T-helper 1 cell treated with Interleukin-12 subunit alpha and Interleukin-12 subunit beta and Interleukin-4 antibody, amounts not matched to agents 30 μg/mL and 1 μg/mL, for 36 hours (primary cell): ENCODE measurements around the gene RHOBTB3.
"Not testable (repeated sequence)": the region's sequence is repeated elsewhere in the genome, so short reads cannot be mapped to it uniquely, and the experiment has no call there.

Experiments used
- H3K27ac Mint-ChIP-seq: one replicate; pipeline ENCODE4 v1.8.0; 2021; ENCODE audit warnings: mild to moderate bottlenecking, mixed read lengths
- H3K27me3 Mint-ChIP-seq: one replicate; pipeline ENCODE4 v1.8.0; 2021; ENCODE audit warnings: low read depth, mixed read lengths
- H3K36me3 Mint-ChIP-seq: one replicate; pipeline ENCODE4 v1.8.0; 2021; ENCODE audit warnings: low read depth, mixed read lengths
- H3K4me1 Mint-ChIP-seq: one replicate; pipeline ENCODE4 v1.8.0; 2021; ENCODE audit warnings: low read depth, mixed read lengths
- H3K4me3 Mint-ChIP-seq: one replicate; pipeline ENCODE4 v1.8.0; 2021; ENCODE audit warnings: mild to moderate bottlenecking, moderate library complexity, mixed read lengths
- H3K9me3 Mint-ChIP-seq: one replicate; pipeline ENCODE4 v1.8.0; 2021; ENCODE audit warnings: mixed read lengths

The RHOBTB3 gene, protein sequence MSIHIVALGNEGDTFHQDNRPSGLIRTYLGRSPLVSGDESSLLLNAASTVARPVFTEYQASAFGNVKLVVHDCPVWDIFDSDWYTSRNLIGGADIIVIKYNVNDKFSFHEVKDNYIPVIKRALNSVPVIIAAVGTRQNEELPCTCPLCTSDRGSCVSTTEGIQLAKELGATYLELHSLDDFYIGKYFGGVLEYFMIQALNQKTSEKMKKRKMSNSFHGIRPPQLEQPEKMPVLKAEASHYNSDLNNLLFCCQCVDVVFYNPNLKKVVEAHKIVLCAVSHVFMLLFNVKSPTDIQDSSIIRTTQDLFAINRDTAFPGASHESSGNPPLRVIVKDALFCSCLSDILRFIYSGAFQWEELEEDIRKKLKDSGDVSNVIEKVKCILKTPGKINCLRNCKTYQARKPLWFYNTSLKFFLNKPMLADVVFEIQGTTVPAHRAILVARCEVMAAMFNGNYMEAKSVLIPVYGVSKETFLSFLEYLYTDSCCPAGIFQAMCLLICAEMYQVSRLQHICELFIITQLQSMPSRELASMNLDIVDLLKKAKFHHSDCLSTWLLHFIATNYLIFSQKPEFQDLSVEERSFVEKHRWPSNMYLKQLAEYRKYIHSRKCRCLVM

GRCh38 chr5:95730730-95731570 is at the start of gene RHOBTB3:
Gene RHOBTB3, plus strand, starts transcription at chr5:95731336. Its CDS starts 347 bp downstream, at chr5:95731683.
- Mint-ChIP-seq H3K27me3 (peaks cover 82% of the 10 kb centered on the region), H3K4me1 (peaks cover 25% of the 10 kb centered on the region), H3K27ac (no peak within 1 kb of the TSS), H3K4me3 (peak within 1 kb of the TSS; percentile 71), H3K36me3 (no peaks in the 10 kb centered on the region), H3K9me3 (no peaks in the 10 kb centered on the region)

- H3K27me3 Mint-ChIP-seq, result peaks cover 36% of the 10 kb centered on the region
These were observed 48.2 kb upstream of the RHOBTB3 start, which contains the start of gene SPATA9 for GRCh38 chr5:95682891-95683290. Gene SPATA9, minus strand, starts transcription at chr5:95682991. Its CDS starts 137 bp downstream, at chr5:95682854.

GRCh38 chr5:95684361-95684760 is 46.8 kb upstream of the RHOBTB3 start:
- Mint-ChIP-seq H3K27ac (no peak overlapping the region), H3K4me1 (no peaks in the 10 kb centered on the region), H3K9me3 (no peaks in the 10 kb centered on the region), H3K4me3 (no peak overlapping the region), H3K27me3 (peaks cover 43% of the 10 kb centered on the region), H3K36me3 (no peaks in the 10 kb centered on the region)

More at GRCh38 chr5:95682891-95683290, 48.2 kb upstream of the RHOBTB3 start, which contains the start of gene SPATA9:
- no peaks in the 10 kb centered on the region for H3K36me3 Mint-ChIP-seq
- H3K9me3 Mint-ChIP-seq, result no peaks in the 10 kb centered on the region
- no peaks in the 10 kb centered on the region for H3K4me1 Mint-ChIP-seq
- H3K27ac Mint-ChIP-seq, result no peak within 1 kb of the TSS
- H3K4me3 Mint-ChIP-seq, result no peak within 1 kb of the TSS

GRCh38 chr5:95686651-95687050 is 44.5 kb upstream of the RHOBTB3 start:
- Mint-ChIP-seq H3K27me3 (peaks cover 48% of the 10 kb centered on the region), H3K9me3 (peaks cover 8% of the 10 kb centered on the region), H3K4me3 (no peak overlapping the region), H3K4me1 (no peaks in the 10 kb centered on the region), H3K27ac (no peak overlapping the region), H3K36me3 (no peaks in the 10 kb centered on the region)

GRCh38 chr5:95689680-95690079 is 41.5 kb upstream of the RHOBTB3 start:
- no peak overlapping the region for H3K27ac Mint-ChIP-seq
- no peaks in the 10 kb centered on the region for H3K4me1 Mint-ChIP-seq
- H3K36me3 Mint-ChIP-seq, result no peaks in the 10 kb centered on the region
- H3K9me3 Mint-ChIP-seq, result peaks cover 8% of the 10 kb centered on the region
- no peak overlapping the region for H3K4me3 Mint-ChIP-seq
- peaks cover 37% of the 10 kb centered on the region for H3K27me3 Mint-ChIP-seq

GRCh38 chr5:95690333-95690732 is 40.8 kb upstream of the RHOBTB3 start:
- no peak overlapping the region for H3K27ac Mint-ChIP-seq
- H3K36me3 Mint-ChIP-seq, result no peaks in the 10 kb centered on the region
- H3K9me3 Mint-ChIP-seq, result peaks cover 8% of the 10 kb centered on the region
- H3K4me1 Mint-ChIP-seq, result no peaks in the 10 kb centered on the region
- H3K27me3 Mint-ChIP-seq, result peaks cover 34% of the 10 kb centered on the region
- no peak overlapping the region for H3K4me3 Mint-ChIP-seq

GRCh38 chr5:95697781-95698681 is 33.1 kb upstream of the RHOBTB3 start:
- H3K4me3 Mint-ChIP-seq, result no peak overlapping the region

GRCh38 chr5:95699337-95699736 is 31.8 kb upstream of the RHOBTB3 start:
- Mint-ChIP-seq H3K27me3 (peaks cover 41% of the 10 kb centered on the region), H3K4me3 (no peak overlapping the region), H3K27ac (no peak overlapping the region), H3K4me1 (no peaks in the 10 kb centered on the region), H3K9me3 (no peaks in the 10 kb centered on the region), H3K36me3 (no peaks in the 10 kb centered on the region)

More at GRCh38 chr5:95697781-95698681, 33.1 kb upstream of the RHOBTB3 start:
- Mint-ChIP-seq H3K9me3 (no peaks in the 10 kb centered on the region), H3K27me3 (peaks cover 37% of the 10 kb centered on the region), H3K27ac (no peak overlapping the region), H3K36me3 (no peaks in the 10 kb centered on the region), H3K4me1 (no peaks in the 10 kb centered on the region)

GRCh38 chr5:95701074-95701473 is 30.1 kb upstream of the RHOBTB3 start:
- no peaks in the 10 kb centered on the region for H3K36me3 Mint-ChIP-seq
- H3K9me3 Mint-ChIP-seq, result no peaks in the 10 kb centered on the region
- no peak overlapping the region for H3K4me3 Mint-ChIP-seq
- no peak overlapping the region for H3K27ac Mint-ChIP-seq
- no peaks in the 10 kb centered on the region for H3K4me1 Mint-ChIP-seq
- H3K27me3 Mint-ChIP-seq, result peaks cover 37% of the 10 kb centered on the region

DNA sequence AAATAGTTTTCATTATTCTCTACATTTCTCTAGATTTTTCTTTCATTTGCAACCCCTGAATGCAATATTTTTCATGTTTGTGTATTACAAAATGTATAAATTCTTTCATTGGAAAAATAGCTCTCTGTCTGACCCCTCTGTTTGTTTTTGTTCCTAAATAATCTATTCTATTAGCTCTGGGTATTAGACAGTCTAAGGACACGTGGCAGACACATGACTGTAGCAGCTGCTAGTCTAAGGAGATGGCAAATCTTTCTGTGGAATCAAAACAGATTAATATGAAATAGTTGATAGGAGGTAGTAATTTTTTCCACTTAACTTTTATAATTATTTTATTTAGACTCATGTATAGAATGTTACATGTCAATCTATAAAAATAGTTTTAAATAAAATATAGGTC is 27.0 kb upstream of the RHOBTB3 start:
- no peak overlapping the region for H3K27ac Mint-ChIP-seq
- H3K4me3 Mint-ChIP-seq, result no peak overlapping the region
- H3K9me3 Mint-ChIP-seq, result no peaks in the 10 kb centered on the region
- H3K27me3 Mint-ChIP-seq, result peaks cover 46% of the 10 kb centered on the region
- H3K4me1 Mint-ChIP-seq, result no peaks in the 10 kb centered on the region
- H3K36me3 Mint-ChIP-seq, result no peaks in the 10 kb centered on the region

GRCh38 chr5:95706196-95706595 is 24.9 kb upstream of the RHOBTB3 start:
- H3K36me3 Mint-ChIP-seq, H3K4me3 Mint-ChIP-seq, H3K9me3 Mint-ChIP-seq, H3K27ac Mint-ChIP-seq, H3K4me1 Mint-ChIP-seq: not testable (repeated sequence)
- H3K27me3 Mint-ChIP-seq, result peaks cover 40% of the 10 kb centered on the region

DNA sequence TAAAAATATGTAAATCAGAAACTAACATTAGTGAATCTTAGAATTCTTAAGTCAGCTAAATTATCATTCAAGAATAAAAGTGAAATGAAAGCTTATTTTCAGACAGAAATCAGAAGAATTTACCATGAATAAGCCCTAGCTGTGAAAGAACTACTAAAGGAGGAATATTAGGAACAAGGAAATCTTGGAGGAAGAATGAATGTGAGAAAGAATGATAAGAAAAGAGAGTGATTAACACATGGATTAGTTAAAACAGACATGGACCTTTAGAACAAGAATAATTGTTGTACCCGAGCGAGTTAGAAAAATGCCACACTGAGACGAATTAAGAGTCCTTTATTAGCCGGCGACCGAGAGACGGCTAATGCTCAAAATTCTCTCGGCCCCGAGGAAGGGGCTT is 24.1 kb upstream of the RHOBTB3 start:
- H3K27me3 Mint-ChIP-seq, result peaks cover 39% of the 10 kb centered on the region
- H3K9me3 Mint-ChIP-seq, result no peaks in the 10 kb centered on the region
- no peak overlapping the region for H3K4me3 Mint-ChIP-seq
- no peaks in the 10 kb centered on the region for H3K36me3 Mint-ChIP-seq
- no peaks in the 10 kb centered on the region for H3K4me1 Mint-ChIP-seq
- H3K27ac Mint-ChIP-seq, result no peak overlapping the region

GRCh38 chr5:95707534-95708188 is 23.5 kb upstream of the RHOBTB3 start:
- peaks cover 38% of the 10 kb centered on the region for H3K27me3 Mint-ChIP-seq
- not testable (repeated sequence) for H3K27ac Mint-ChIP-seq, H3K9me3 Mint-ChIP-seq, H3K4me1 Mint-ChIP-seq, H3K4me3 Mint-ChIP-seq, H3K36me3 Mint-ChIP-seq
